ENCODE results near the gene CADM1. TPM values are rescaled to one million over a fixed set of nuclear protein-coding genes. Genes with fewer than 3 reads are reported as not detected.

CADM1 gene
- 19.8 to 23.7 TPM (median 22.2 TPM) in 5 replicates for total RNA-seq (2022; extraction: Qiagen RNA extraction)

GRCh38 chr11:115504276-115505158, at the start of gene CADM1:
CADM1 (minus strand) TSS chr11:115504415.

